Esophagus muscularis mucosa (tissue), 3 donors: ENCODE data around the gene DYNLT4.

ENCODE experiments used
- CTCF ChIP-seq, 3 experiments: fragments of 200-600 bp in 2 of 3; fragments of 450-650 bp in 1 of 3; sonication (generic) in 2 of 3; IDR thresholded peaks; one replicate each; pipeline ENCODE4 v1.5.1; 2017 to 2019; ENCODE audit warnings: antibody characterized with exemption in 3 of 3, mild to moderate bottlenecking in 2 of 3, moderate library complexity in 1 of 3
- POLR2AphosphoS5 ChIP-seq, 2 donors: sonication (generic); formaldehyde crosslinking; IDR thresholded peaks; one replicate each; pipeline ENCODE4 v1.6.1; 2017; ENCODE audit warnings: antibody characterized with exemption in 2 of 2

GRCh38 chr1:44821240-44821715 lies 14.1 kb upstream of the DYNLT4 start:
- TF ChIP-seq CTCF (IDR thresholded peaks at IDR 0.05) (no peak), POLR2AphosphoS5 (IDR thresholded peaks at IDR 0.05) (no peak)
